ENCODE data around the gene SYT5. TPM values are rescaled to one million over a fixed set of nuclear protein-coding genes. Genes with fewer than 3 reads are reported as not detected.
A peak's percentile ranks its signal among the peaks of the same experiment; 100 is the strongest.

SYT5 gene
- total RNA-seq, 1 donor, result not detected

GRCh38 chr19:55188625-55189024 is 8.5 kb upstream of the SYT5 start:
- peak; percentile 74 for DNase-seq (ENCODE audit: insufficient read length, low spot score, missing footprints)
- Histone ChIP-seq H3K27me3 (ENCODE audit: insufficient read depth, low read length) (no peaks in the 10 kb centered on the region), H4K20me1 (ENCODE audit: insufficient read depth, low read length) (no peaks in the 10 kb centered on the region), H3K79me2 (ENCODE audit: insufficient read depth, low read length) (no peaks in the 10 kb centered on the region), H3K4me3 (ENCODE audit: insufficient read depth, low read length) (no peak overlapping the region), H3K4me2 (ENCODE audit: insufficient read depth, low read length) (peak overlapping the region; percentile 32), H3K36me3 (ENCODE audit: insufficient read depth, low read length) (no peaks in the 10 kb centered on the region), H3K9me3 (ENCODE audit: low read depth, low read length) (no peaks in the 10 kb centered on the region), H2AFZ (ENCODE audit: low read length) (no peak overlapping the region), H3K4me1 (ENCODE audit: insufficient read depth, low read length) (peaks cover 8% of the 10 kb centered on the region), H3K27ac (ENCODE audit: low read depth, low read length) (peak overlapping the region; percentile 66)
- TF ChIP-seq, protein P1, sequence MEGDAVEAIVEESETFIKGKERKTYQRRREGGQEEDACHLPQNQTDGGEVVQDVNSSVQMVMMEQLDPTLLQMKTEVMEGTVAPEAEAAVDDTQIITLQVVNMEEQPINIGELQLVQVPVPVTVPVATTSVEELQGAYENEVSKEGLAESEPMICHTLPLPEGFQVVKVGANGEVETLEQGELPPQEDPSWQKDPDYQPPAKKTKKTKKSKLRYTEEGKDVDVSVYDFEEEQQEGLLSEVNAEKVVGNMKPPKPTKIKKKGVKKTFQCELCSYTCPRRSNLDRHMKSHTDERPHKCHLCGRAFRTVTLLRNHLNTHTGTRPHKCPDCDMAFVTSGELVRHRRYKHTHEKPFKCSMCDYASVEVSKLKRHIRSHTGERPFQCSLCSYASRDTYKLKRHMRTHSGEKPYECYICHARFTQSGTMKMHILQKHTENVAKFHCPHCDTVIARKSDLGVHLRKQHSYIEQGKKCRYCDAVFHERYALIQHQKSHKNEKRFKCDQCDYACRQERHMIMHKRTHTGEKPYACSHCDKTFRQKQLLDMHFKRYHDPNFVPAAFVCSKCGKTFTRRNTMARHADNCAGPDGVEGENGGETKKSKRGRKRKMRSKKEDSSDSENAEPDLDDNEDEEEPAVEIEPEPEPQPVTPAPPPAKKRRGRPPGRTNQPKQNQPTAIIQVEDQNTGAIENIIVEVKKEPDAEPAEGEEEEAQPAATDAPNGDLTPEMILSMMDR (IDR thresholded peaks at IDR 0.05; ENCODE audit: extremely low read depth, low read depth, low read length), result no peak

GRCh38 chr19:55186080-55186479 is 6.0 kb upstream of the SYT5 start:
- no peak overlapping the region for H3K4me3 ChIP-seq (ENCODE audit: insufficient read depth, low read length)
- H3K27ac ChIP-seq (ENCODE audit: low read depth, low read length), result no peak overlapping the region
- H3K79me2 ChIP-seq (ENCODE audit: insufficient read depth, low read length), result no peaks in the 10 kb centered on the region
- no peaks in the 10 kb centered on the region for H3K9me3 ChIP-seq (ENCODE audit: low read depth, low read length)
- H4K20me1 ChIP-seq (ENCODE audit: insufficient read depth, low read length), result no peaks in the 10 kb centered on the region
- H2AFZ ChIP-seq (ENCODE audit: low read length), result no peak overlapping the region
- TF ChIP-seq, protein P1 (IDR thresholded peaks at IDR 0.05; ENCODE audit: extremely low read depth, low read depth, low read length), result no peak
- H3K36me3 ChIP-seq (ENCODE audit: insufficient read depth, low read length), result no peaks in the 10 kb centered on the region
- H3K4me1 ChIP-seq (ENCODE audit: insufficient read depth, low read length), result peaks cover 8% of the 10 kb centered on the region
- DNase-seq (ENCODE audit: insufficient read length, low spot score, missing footprints), result no peak
- no peak overlapping the region for H3K4me2 ChIP-seq (ENCODE audit: insufficient read depth, low read length)
- peaks cover 12% of the 10 kb centered on the region for H3K27me3 ChIP-seq (ENCODE audit: insufficient read depth, low read length)

- TF ChIP-seq, protein P1 (IDR thresholded peaks at IDR 0.05; ENCODE audit: extremely low read depth, low read depth, low read length), result no peak
- Histone ChIP-seq H3K9me3 (ENCODE audit: low read depth, low read length) (no peaks in the 10 kb centered on the region), H3K27me3 (ENCODE audit: insufficient read depth, low read length) (peaks cover 30% of the 10 kb centered on the region), H3K4me3 (ENCODE audit: insufficient read depth, low read length) (no peak overlapping the region), H4K20me1 (ENCODE audit: insufficient read depth, low read length) (no peaks in the 10 kb centered on the region), H3K27ac (ENCODE audit: low read depth, low read length) (no peak overlapping the region), H3K79me2 (ENCODE audit: insufficient read depth, low read length) (no peaks in the 10 kb centered on the region), H3K36me3 (ENCODE audit: insufficient read depth, low read length) (no peaks in the 10 kb centered on the region), H3K4me2 (ENCODE audit: insufficient read depth, low read length) (no peak overlapping the region), H3K4me1 (ENCODE audit: insufficient read depth, low read length) (peaks cover 8% of the 10 kb centered on the region), H2AFZ (ENCODE audit: low read length) (no peak overlapping the region)
- no peak for DNase-seq (ENCODE audit: insufficient read length, low spot score, missing footprints)
Measured at GRCh38 chr19:55181740-55182139, 1.7 kb upstream of the SYT5 start.

GRCh38 chr19:55178781-55179599 is 1.1 kb downstream of the SYT5 start:
- no peak overlapping the region for H3K27ac ChIP-seq (ENCODE audit: low read depth, low read length)
- no peaks in the 10 kb centered on the region for H3K36me3 ChIP-seq (ENCODE audit: insufficient read depth, low read length)
- peaks cover 8% of the 10 kb centered on the region for H3K4me1 ChIP-seq (ENCODE audit: insufficient read depth, low read length)
- H3K4me2 ChIP-seq (ENCODE audit: insufficient read depth, low read length), result peak overlapping the region; percentile 73
- TF ChIP-seq, protein P1 (IDR thresholded peaks at IDR 0.05; ENCODE audit: extremely low read depth, low read depth, low read length), result no peak
- H4K20me1 ChIP-seq (ENCODE audit: insufficient read depth, low read length), result peaks cover 2% of the 10 kb centered on the region
- peaks cover 30% of the 10 kb centered on the region for H3K27me3 ChIP-seq (ENCODE audit: insufficient read depth, low read length)
- H3K9me3 ChIP-seq (ENCODE audit: low read depth, low read length), result no peaks in the 10 kb centered on the region
- peak; percentile 98 for DNase-seq (ENCODE audit: insufficient read length, low spot score, missing footprints)
- H2AFZ ChIP-seq (ENCODE audit: low read length), result peak overlapping the region; percentile 82
- H3K79me2 ChIP-seq (ENCODE audit: insufficient read depth, low read length), result no peaks in the 10 kb centered on the region
- H3K4me3 ChIP-seq (ENCODE audit: insufficient read depth, low read length), result peak overlapping the region; percentile 67
